GM23248 (cell line): ENCODE results near the gene SEMA3C.

Source experiments
- EZH2 ChIP-seq: fragments of 200-600 bp; sonication (generic); IDR thresholded peaks from 2 replicates; pipeline ENCODE4 v1.6.1; 2018; ENCODE audit warnings: antibody characterized with exemption, mild to moderate bottlenecking; ENCODE audit not compliant: insufficient read depth, poor library complexity, severe bottlenecking
- EZH2phosphoT487 ChIP-seq: fragments of 200-600 bp; sonication (generic); IDR thresholded peaks from 2 replicates; pipeline ENCODE4 v1.6.1; 2018; ENCODE audit warnings: antibody characterized with exemption, moderate library complexity, mild to moderate bottlenecking, low read depth; ENCODE audit not compliant: insufficient read depth

DNA sequence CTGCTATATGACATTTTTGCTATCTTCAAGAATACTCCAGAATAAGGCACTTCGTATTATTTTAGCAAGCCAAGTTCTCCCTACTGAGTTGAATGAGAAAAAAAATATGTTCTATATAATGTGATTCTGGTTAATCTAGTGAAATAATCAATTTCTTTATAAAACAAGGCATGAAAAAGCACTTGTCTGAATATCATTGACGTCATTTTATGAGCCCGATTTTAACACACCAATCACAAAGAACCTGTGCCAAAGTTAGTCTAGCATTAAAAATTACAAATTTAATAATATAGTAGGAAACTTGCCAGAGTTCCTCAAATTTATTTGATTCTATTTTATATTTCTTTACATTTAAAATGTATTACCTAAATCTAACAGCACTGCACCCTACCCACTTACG is 155.1 kb downstream of the SEMA3C start:
- no peak for TF ChIP-seq EZH2
- TF ChIP-seq EZH2phosphoT487, result no peak
